ENCODE data around the gene UBXN4. TPM values are rescaled to one million over a fixed set of nuclear protein-coding genes. Genes with fewer than 3 reads are reported as not detected.

The UBXN4 gene
- total RNA-seq, 1 experiment from 2014 or later = 69.7 TPM

DNA sequence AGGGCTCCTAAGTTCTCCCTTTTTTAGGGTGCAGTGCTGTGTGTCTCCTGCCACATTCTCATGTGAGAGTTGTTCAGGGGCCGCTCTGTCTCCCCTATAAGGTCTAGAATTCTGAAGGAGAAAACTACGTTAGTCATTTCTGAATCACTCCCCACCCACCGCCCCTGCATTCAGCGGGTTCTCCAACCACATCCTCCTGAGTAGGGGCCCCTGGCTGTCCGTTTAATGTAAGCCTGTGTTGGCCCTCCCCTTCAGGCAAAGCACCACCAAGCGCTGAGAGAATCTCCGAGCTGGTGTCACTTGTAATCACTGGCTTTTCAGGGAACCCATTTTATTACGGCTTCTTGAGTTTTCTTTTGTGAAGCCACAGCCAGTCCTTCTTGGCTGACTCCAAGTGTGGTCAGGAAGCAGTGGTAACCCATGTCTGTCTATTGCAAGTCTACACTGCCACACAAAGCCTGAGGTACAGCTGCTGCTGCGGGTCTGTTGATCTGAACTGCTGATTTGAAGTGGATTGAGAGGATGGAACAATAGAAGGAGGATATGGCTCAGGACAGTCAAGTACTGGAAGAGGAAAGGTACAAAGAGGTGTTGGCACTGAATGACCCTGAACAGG is 78.5 kb downstream of the UBXN4 start:
- Histone ChIP-seq H3K9me2 (ENCODE audit: insufficient read depth) (no peaks in the 10 kb centered on the region), H3K4me3 (replicated peaks in 1 of 2; ENCODE audit: low read depth in 1 of 2, low read length in 2 of 2) (no peak overlapping the region), H3K27ac (ENCODE audit: low read depth, low read length) (no peak overlapping the region), H3K27me3 (ENCODE audit: insufficient read depth, low read length) (no peaks in the 10 kb centered on the region), H3K9me3 (ENCODE audit: control insufficient read depth in 1 of 2, insufficient read depth in 1 of 2, low read depth in 1 of 2, low read length in 2 of 2) (no peaks in the 10 kb centered on the region), H3K79me2 (ENCODE audit: insufficient read depth, low read length) (no peaks in the 10 kb centered on the region), H3K4me1 (ENCODE audit: control insufficient read depth in 1 of 2, insufficient read depth in 2 of 2, low read length in 2 of 2) (no peaks in the 10 kb centered on the region), H2AFZ (ENCODE audit: low read depth, low read length, poor library complexity, severe bottlenecking) (no peak overlapping the region), H3K9ac (ENCODE audit: low read length) (no peak overlapping the region), H3K36me3 (ENCODE audit: control insufficient read depth in 1 of 2, insufficient read depth in 2 of 2, low read length in 2 of 2) (no peaks in the 10 kb centered on the region), H4K20me1 (ENCODE audit: insufficient read depth) (no peaks in the 10 kb centered on the region), H3K4me2 (ENCODE audit: low read length) (no peak overlapping the region)
- DNase-seq (ENCODE audit: low read depth, low spot score) (no peak), ATAC-seq (no peak)
- ChIA-PET POLR2A (no interaction called here), CTCF (interaction anchor here (1.0 kb wide), 1 partner anchor 564 kb away, joined by 4 read pairs; no protein-coding TSS in a partner anchor), RAD21 (ENCODE audit: low non-redundant PET in 1 of 2, low total read pairs in 2 of 2, uncharacterized antibody in 2 of 2, unreplicated experiment in 2 of 2) (no interaction called here)
- TF ChIP-seq CEBPB (IDR thresholded peaks at IDR 0.05; ENCODE audit: low read depth) = no peak
- no TSS peak for BruUV-seq (replicated peaks)
- intact Hi-C loops (cut with micrococcal nuclease) = no loop called here

GRCh38 chr2:135821190-135821589 is 79.5 kb downstream of the UBXN4 start:
- POLR2A ChIA-PET = no interaction called here
- RAD21 ChIA-PET (ENCODE audit: low non-redundant PET in 1 of 2, low total read pairs in 2 of 2, uncharacterized antibody in 2 of 2, unreplicated experiment in 2 of 2) = no interaction called here
- H3K9me2 ChIP-seq (ENCODE audit: insufficient read depth) = no peaks in the 10 kb centered on the region
- CTCF ChIA-PET = no interaction called here
- H3K4me2 ChIP-seq (ENCODE audit: low read length) = no peak overlapping the region
- BruUV-seq (replicated peaks) = no TSS peak
- no peaks in the 10 kb centered on the region for H3K79me2 ChIP-seq (ENCODE audit: insufficient read depth, low read length)
- no peaks in the 10 kb centered on the region for H3K9me3 ChIP-seq (ENCODE audit: control insufficient read depth in 1 of 2, insufficient read depth in 1 of 2, low read depth in 1 of 2, low read length in 2 of 2)
- no peak overlapping the region for H3K27ac ChIP-seq (ENCODE audit: low read depth, low read length)
- H3K36me3 ChIP-seq (ENCODE audit: control insufficient read depth in 1 of 2, insufficient read depth in 2 of 2, low read length in 2 of 2) = no peaks in the 10 kb centered on the region
- DNase-seq (ENCODE audit: low read depth, low spot score) (no peak), ATAC-seq (no peak)
- H3K27me3 ChIP-seq (ENCODE audit: insufficient read depth, low read length) = no peaks in the 10 kb centered on the region
- TF ChIP-seq CEBPB (IDR thresholded peaks at IDR 0.05; ENCODE audit: low read depth) (no peak), EZH2phosphoT487 (IDR thresholded peaks at IDR 0.05; ENCODE audit: borderline replicate concordance) (no peak), SIN3A (IDR thresholded peaks at IDR 0.05; ENCODE audit: low read depth) (no peak), POLR2AphosphoS5 (IDR thresholded peaks at IDR 0.05; ENCODE audit: low read depth, low read length) (no peak), SRF (IDR thresholded peaks at IDR 0.05; ENCODE audit: low read depth) (no peak), TCF7L2 (IDR thresholded peaks at IDR 0.05; ENCODE audit: borderline replicate concordance, extremely low read depth, insufficient read depth, insufficient read length) (no peak), ZBTB33 (IDR thresholded peaks at IDR 0.05; ENCODE audit: extremely low read depth, insufficient replicate concordance, low read length) (no peak), ZFX (IDR thresholded peaks at IDR 0.05) (no peak), EGR1 (IDR thresholded peaks at IDR 0.05; ENCODE audit: low read depth) (no peak), YY1 (IDR thresholded peaks at IDR 0.05; ENCODE audit: extremely low read depth, insufficient replicate concordance, low read depth, low read length) (no peak), ELF1 (IDR thresholded peaks at IDR 0.05; ENCODE audit: borderline replicate concordance, low read depth) (no peak), POLR2A (IDR thresholded peaks at IDR 0.05; ENCODE audit: borderline replicate concordance, extremely low read depth, insufficient read depth, insufficient read length) (no peak), JUND (IDR thresholded peaks at IDR 0.05) (no peak), EZH2 (IDR thresholded peaks at IDR 0.05) (no peak), CBX3 (IDR thresholded peaks at IDR 0.05; ENCODE audit: low read depth) (no peak), RAD21 (IDR thresholded peaks at IDR 0.05; ENCODE audit: low read depth) (no peak)
- H3K4me1 ChIP-seq (ENCODE audit: control insufficient read depth in 1 of 2, insufficient read depth in 2 of 2, low read length in 2 of 2) = no peaks in the 10 kb centered on the region
- no peak overlapping the region for H2AFZ ChIP-seq (ENCODE audit: low read depth, low read length, poor library complexity, severe bottlenecking)
- intact Hi-C loops (cut with micrococcal nuclease) = no loop called here
- no peak overlapping the region for H3K9ac ChIP-seq (ENCODE audit: low read length)
- H3K4me3 ChIP-seq (replicated peaks in 1 of 2; ENCODE audit: low read depth in 1 of 2, low read length in 2 of 2) = no peak overlapping the region
- no peaks in the 10 kb centered on the region for H4K20me1 ChIP-seq (ENCODE audit: insufficient read depth)
